Stimulated activated CD4-positive, alpha-beta T cell treated with anti-CD3 and anti-CD28 coated beads, TNF-alpha, amount 100 ng/mL, for 4 hours (primary cell): ENCODE data around the gene FKBP15.
"Not testable (repeated sequence)": the region's sequence is repeated elsewhere in the genome, so short reads cannot be mapped to it uniquely, and the experiment has no call there.

Experiments used
- DNase-seq, 3 experiments: peaks; one replicate each; pipeline ENCODE4 v3.0.0-alpha.2; 2020; ENCODE audit warnings: low read depth in 3 of 3

The FKBP15 gene

GRCh38 chr9:113150670-113151611 is 70.1 kb downstream of the FKBP15 start, which contains the start of gene SLC31A2:
TSS of gene SLC31A2 (plus strand) at chr9:113151007. CDS start at chr9:113151075, 68 bp downstream.
- peak; percentile 71 to 78 (median 75) for DNase-seq

- not testable (repeated sequence) for DNase-seq
Observed at GRCh38 chr9:113149561-113149960, 71.5 kb downstream of the FKBP15 start.

GRCh38 chr9:113148781-113149510 is 72.1 kb downstream of the FKBP15 start:
- DNase-seq = no peak

GRCh38 chr9:113148372-113148705 is 72.7 kb downstream of the FKBP15 start:
- no peak for DNase-seq

- DNase-seq = no peak
Observed at GRCh38 chr9:113143432-113144227, 77.4 kb downstream of the FKBP15 start.

- DNase-seq = not testable (repeated sequence)
Observed at GRCh38 chr9:113140896-113141295, 80.2 kb downstream of the FKBP15 start.

GRCh38 chr9:113139953-113140352 is 81.1 kb downstream of the FKBP15 start:
- no peak for DNase-seq

- no peak for DNase-seq
Observed at GRCh38 chr9:113139225-113139829, 81.8 kb downstream of the FKBP15 start.

- DNase-seq = no peak
Observed at GRCh38 chr9:113138760-113139159, 82.3 kb downstream of the FKBP15 start.

GRCh38 chr9:113137196-113138168 is 83.6 kb downstream of the FKBP15 start:
- DNase-seq = no peak

- DNase-seq = no peak
Observed at GRCh38 chr9:113131689-113132151, 89.4 kb downstream of the FKBP15 start.

GRCh38 chr9:113129884-113130283 is 91.2 kb downstream of the FKBP15 start:
- no peak for DNase-seq

GRCh38 chr9:113129466-113129865 is 91.6 kb downstream of the FKBP15 start:
- DNase-seq = no peak

- DNase-seq = no peak
Observed at GRCh38 chr9:113125386-113126035, 95.6 kb downstream of the FKBP15 start.

GRCh38 chr9:113118829-113119228 is 102.2 kb downstream of the FKBP15 start:
- DNase-seq = not testable (repeated sequence)
